ENCODE measurements around the gene PRXL2C. TPM values are rescaled to one million over a fixed set of nuclear protein-coding genes. Genes with fewer than 3 reads are reported as not detected.
A peak's percentile ranks its signal among the peaks of the same experiment; 100 is the strongest.

Gene PRXL2C
- total and polyA plus RNA-seq, 9 of the 15 experiments (the other 6 are each of a cell fraction or from before 2014, with no cell fraction given), result 3.6 to 15.3 (median 10.6) TPM

- FAIRE-seq, result no peak
- in situ Hi-C loops (cut with MboI) (no loop called here), intact Hi-C loops (cut with micrococcal nuclease) (no loop called here)
- no peaks in the 10 kb centered on the region for H3K4me1 ChIP-seq (replicated peaks in 1 of 2; ENCODE audit: control insufficient read depth in 2 of 2, insufficient read depth in 2 of 2, low read length in 2 of 2)
- ChIA-PET POLR2A (interaction anchor here (1.2 kb wide), 1 partner anchor 8 kb away, joined by 4 read pairs; no protein-coding TSS in a partner anchor), CTCF (ENCODE audit: low intra/inter-chr PET ratio) (no interaction called here)
- no peak for DNase-seq (ENCODE audit: extremely low read depth in 1 of 4, low spot score in 3 of 4)
- no peaks in the 10 kb centered on the region for H3K9me1 ChIP-seq (ENCODE audit: control insufficient read depth, insufficient read depth, low read length)
- 16% methylated on average over 3 of the region's 3 CpGs for WGBS (ENCODE audit: insufficient coverage, low coverage, missing lambda C conversion rate)
- no peak overlapping the region for H3K4me2 ChIP-seq (ENCODE audit: insufficient read depth, low read length)
- H3K79me2 ChIP-seq (ENCODE audit: control insufficient read depth, insufficient read depth, low read length), result no peaks in the 10 kb centered on the region
- no peaks in the 10 kb centered on the region; the same call in 1 of the 2 replicates for H3K9me3 ChIP-seq (replicated peaks; ENCODE audit: control insufficient read depth, insufficient read depth, low read depth, low read length)
- peaks cover 14 to 15% of the 10 kb centered on the region in 2 experiments; a peak in 4 of 5 replicates for H3K27me3 ChIP-seq (ENCODE audit: control insufficient read depth in 2 of 2, insufficient read depth in 2 of 2, low read length in 2 of 2)
- H3K4me3 ChIP-seq, result no peak overlapping the region
- ATAC-seq, result no peak
- no peak overlapping the region for H3K9ac ChIP-seq (ENCODE audit: insufficient read depth in 1 of 2, low read depth in 2 of 2, low read length in 2 of 2)
- TF ChIP-seq ZNF41 (CRISPR knock-in tag; conservative IDR thresholded peaks at IDR 0.05), result no peak
- TF ChIP-seq CBX8 (IDR thresholded peaks at IDR 0.05; ENCODE audit: borderline replicate concordance, extremely low read depth, low read depth, low read length, poor library complexity, severe bottlenecking), result peak; percentile 65
- H3K36me3 ChIP-seq (ENCODE audit: control insufficient read depth, insufficient read depth, low read length), result no peaks in the 10 kb centered on the region
- BruUV-seq (replicated peaks), result no TSS peak
- H4K20me1 ChIP-seq (replicated peaks; ENCODE audit: control insufficient read depth, insufficient read depth, low read length), result peaks cover 4% of the 10 kb centered on the region; the same call in 1 of the 2 replicates
- no peak overlapping the region for H2AFZ ChIP-seq (ENCODE audit: low read depth, low read length)
- H3K27ac ChIP-seq (ENCODE audit: extremely low read depth, low read depth, low read length), result no peak overlapping the region
These were observed 43.8 kb downstream of the PRXL2C start for GRCh38 chr9:96611302-96611701.

GRCh38 chr9:96609732-96610131, 45.4 kb downstream of the PRXL2C start:
- peaks cover 14 to 15% of the 10 kb centered on the region in 2 experiments; a peak in 4 of 5 replicates for H3K27me3 ChIP-seq (ENCODE audit: control insufficient read depth in 2 of 2, insufficient read depth in 2 of 2, low read length in 2 of 2)
- H3K36me3 ChIP-seq (ENCODE audit: control insufficient read depth, insufficient read depth, low read length), result no peaks in the 10 kb centered on the region
- H3K9me3 ChIP-seq (replicated peaks; ENCODE audit: control insufficient read depth, insufficient read depth, low read depth, low read length), result no peaks in the 10 kb centered on the region; the same call in 1 of the 2 replicates
- in situ Hi-C loops (cut with MboI) (no loop called here), intact Hi-C loops (cut with micrococcal nuclease) (no loop called here)
- CTCF ChIA-PET (ENCODE audit: low intra/inter-chr PET ratio), result no interaction called here
- DNase-seq (ENCODE audit: extremely low read depth in 1 of 4, low spot score in 3 of 4) (no peak), FAIRE-seq (no peak), ATAC-seq (no peak)
- H4K20me1 ChIP-seq (replicated peaks; ENCODE audit: control insufficient read depth, insufficient read depth, low read length), result peaks cover 4% of the 10 kb centered on the region; the same call in 1 of the 2 replicates
- H3K27ac ChIP-seq (ENCODE audit: extremely low read depth, low read depth, low read length), result no peak overlapping the region
- no peak overlapping the region for H3K9ac ChIP-seq (ENCODE audit: insufficient read depth in 1 of 2, low read depth in 2 of 2, low read length in 2 of 2)
- H3K4me3 ChIP-seq, result no peak overlapping the region
- no peak for TF ChIP-seq MBD2 (IDR thresholded peaks at IDR 0.05; ENCODE audit: borderline replicate concordance, low read depth)
- H2AFZ ChIP-seq (ENCODE audit: low read depth, low read length), result no peak overlapping the region
- no peaks in the 10 kb centered on the region for H3K9me1 ChIP-seq (ENCODE audit: control insufficient read depth, insufficient read depth, low read length)
- no peaks in the 10 kb centered on the region for H3K4me1 ChIP-seq (replicated peaks in 1 of 2; ENCODE audit: control insufficient read depth in 2 of 2, insufficient read depth in 2 of 2, low read length in 2 of 2)
- H3K4me2 ChIP-seq (ENCODE audit: insufficient read depth, low read length), result no peak overlapping the region
- H3K79me2 ChIP-seq (ENCODE audit: control insufficient read depth, insufficient read depth, low read length), result no peaks in the 10 kb centered on the region
- BruUV-seq (replicated peaks), result no TSS peak
- POLR2A ChIA-PET, result interaction anchor here (3.9 kb wide), 1 partner anchor 8 kb away, joined by 15 read pairs; no protein-coding TSS in a partner anchor
